HG03108 (cell line): Measurements from ENCODE around the gene SNRPA1.

Experiments used
- ATAC-seq: cut with Tn5 transposase; IDR thresholded peaks from one replicate; pipeline ENCODE4 v1.9.1; 2021; ENCODE audit warnings: moderate library complexity; ENCODE audit not compliant: unreplicated experiment

The SNRPA1 gene

GRCh38 chr15:101264911-101265641 is 30.0 kb downstream of the SNRPA1 start:
- ATAC-seq = no peak

DNA sequence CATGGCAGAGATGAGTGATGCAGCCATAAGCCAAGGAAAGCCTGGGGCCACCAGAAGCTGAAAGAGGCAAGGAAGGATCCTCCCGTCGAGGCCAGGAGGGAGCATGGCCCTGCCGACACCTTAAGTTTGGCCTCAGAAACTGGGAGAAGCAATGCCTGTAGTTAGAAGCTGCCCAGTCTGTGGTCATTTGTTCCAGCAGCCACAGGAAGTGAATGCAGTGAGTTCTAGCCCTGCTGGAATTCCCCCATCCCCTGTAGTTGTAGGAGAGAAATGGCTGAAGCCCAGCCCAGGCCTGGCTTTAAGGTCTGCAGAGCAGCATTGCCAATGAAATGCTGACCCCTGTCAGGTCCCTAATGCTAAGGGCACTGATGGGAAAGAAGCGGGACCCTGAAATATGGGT is 31.0 kb downstream of the SNRPA1 start:
- no peak for ATAC-seq

DNA sequence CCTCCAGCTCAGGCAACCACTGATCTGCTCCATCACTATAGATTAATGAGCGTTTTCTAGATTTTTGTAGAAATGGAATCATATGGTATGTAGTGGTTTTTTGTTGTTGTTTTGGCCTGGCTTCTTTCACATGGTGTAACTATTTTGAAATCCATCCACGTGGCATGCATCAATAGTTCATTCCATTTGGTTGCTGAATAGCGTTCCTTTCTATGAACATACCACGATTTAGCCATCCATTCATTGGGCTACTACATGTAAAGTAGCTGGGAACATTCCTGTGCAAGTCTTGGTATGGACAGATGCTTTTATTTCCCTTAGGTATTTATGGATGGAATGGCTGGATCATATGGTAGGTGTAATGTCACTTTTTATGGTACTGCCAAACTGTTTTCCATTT is 32.5 kb downstream of the SNRPA1 start:
- no peak for ATAC-seq

GRCh38 chr15:101258238-101259144 is 36.6 kb downstream of the SNRPA1 start:
- no peak for ATAC-seq

- ATAC-seq = no peak
Measured at GRCh38 chr15:101256757-101257156, 38.3 kb downstream of the SNRPA1 start.

GRCh38 chr15:101255615-101256241 is 39.3 kb downstream of the SNRPA1 start:
- no peak for ATAC-seq

DNA sequence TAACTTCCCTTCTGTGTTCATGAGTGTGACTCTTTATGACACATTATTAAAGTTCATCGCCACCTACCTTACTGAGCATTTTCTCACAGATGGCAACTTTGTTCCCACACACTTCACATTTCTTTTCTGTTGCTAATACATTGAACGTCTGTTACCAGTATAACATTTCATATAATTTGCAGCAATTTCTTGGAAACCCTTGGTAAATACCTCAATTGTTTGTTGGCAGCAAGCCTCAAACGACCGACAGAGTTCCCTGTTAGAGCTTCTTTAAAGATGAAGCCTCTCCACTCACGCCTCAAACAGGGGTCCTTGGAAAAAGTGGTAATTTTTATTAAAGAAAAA is 40.0 kb downstream of the SNRPA1 start:
- ATAC-seq = no peak

DNA sequence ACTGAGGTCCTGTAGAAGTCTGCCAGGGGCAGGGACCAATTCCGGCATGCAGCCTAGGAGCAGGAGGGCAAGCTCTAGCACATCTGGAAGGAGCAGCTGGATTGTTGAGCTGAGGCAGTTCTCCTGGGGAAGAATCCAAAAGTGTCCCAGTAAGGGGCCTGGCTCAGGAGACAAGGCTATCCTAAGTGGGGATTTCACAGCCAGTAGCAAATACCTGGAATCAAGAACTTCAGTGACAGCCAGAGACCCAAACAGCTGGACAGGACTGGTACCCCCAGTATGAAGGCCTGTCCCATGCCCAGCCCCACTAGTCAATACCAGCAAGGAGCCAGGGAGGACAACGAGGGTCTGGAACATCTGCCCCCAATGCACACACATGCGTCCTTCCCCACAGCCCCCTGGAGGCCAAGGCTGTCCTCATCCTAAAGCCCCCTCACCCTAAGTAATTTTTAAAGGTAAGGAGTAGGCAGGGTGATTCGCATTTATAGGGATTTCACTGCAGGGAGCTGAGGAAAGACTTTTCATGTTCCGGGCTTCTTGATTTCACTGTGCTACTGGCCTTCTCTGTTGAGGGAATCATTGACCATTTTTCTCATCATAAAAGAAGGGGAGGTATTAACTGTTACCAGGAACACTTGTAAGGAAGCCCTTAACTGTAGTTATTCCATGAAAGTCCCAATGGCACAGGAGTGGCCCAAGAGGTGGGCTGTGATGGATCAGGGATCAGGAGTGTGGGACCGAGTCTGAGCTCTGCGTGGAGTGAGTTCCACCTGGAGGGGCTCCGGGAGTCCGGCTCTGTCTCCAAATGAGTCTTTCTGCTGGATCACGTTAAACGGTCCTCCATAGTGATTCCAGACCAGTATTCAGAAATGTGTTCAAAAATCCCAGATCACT is 40.6 kb downstream of the SNRPA1 start:
- ATAC-seq = no peak

DNA sequence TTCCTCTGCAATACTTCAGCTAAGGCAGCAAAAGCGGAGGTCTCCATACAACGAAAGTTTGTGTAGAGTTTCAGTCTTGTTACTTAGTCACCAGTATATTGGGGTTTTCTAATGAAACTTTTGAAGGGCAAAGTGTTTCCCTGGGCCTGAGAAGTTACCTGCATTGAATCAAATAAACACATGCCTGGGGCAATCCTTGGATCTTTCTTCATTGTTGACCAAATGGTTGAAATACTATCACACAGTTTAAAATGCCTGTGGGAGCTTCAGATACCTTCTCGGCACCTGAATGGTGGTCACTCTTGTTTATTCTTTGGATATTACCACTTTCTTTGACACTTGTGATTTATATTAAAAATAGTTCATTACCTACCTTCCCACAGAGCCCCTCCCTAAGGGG is 42.2 kb downstream of the SNRPA1 start:
- peak; percentile 3 for ATAC-seq

DNA sequence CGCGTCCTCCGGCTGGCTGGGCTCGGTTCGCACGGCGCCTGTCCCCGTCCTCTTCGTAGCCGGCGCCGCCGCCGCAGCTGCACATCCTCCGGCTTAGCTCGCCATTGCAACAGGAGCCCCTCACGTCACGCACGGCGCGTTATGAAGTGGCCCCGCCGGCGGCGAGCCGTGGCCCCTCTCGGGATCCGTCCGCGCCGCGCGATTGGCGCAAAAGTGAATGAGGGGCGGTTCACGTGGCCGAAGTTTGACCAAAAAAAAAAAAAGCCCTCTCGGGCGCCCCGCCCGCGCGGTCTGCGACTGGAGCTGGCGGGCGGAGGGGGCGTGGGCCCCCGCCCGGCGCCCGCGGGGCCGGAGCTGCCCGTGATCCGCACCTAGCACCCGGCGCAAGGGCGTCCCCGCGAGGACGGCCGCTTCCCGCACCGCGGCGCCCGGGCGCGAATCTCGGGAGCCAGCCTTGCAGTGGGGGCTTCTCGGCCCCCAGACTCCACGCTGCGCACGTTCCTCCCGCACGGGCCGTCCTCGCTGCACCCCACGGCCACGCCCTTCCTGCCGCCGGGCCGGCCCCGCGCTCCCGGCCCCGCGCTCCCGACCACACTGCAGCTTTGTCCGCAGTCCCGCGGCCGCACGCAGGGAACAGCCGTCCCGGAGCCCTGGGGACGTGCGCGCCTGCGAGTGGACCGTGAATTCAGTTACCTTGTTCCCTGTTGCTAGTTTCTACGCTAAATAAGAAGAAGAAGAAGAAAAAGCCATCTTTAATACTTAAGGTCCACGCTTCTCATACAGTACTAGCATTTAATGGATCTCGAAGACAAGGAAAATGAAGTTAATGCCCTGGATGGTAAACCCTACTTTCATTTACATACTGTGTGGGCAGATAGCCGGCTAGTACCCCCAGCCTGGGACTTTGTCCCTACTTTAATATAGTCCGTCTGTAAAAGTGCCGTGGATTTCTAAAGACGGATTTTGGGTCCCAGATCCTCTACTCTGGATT is 42.9 kb downstream of the SNRPA1 start, which contains the start of gene CHSY1:
Gene CHSY1, minus strand, starts transcription at position 219 of the 991 bp plus-strand sequence. CDS start 592 bp downstream, outside the sequence.
- peak; percentile 69 for ATAC-seq

GRCh38 chr15:101250873-101251829 is 43.9 kb downstream of the SNRPA1 start:
- ATAC-seq = peak; percentile 20

DNA sequence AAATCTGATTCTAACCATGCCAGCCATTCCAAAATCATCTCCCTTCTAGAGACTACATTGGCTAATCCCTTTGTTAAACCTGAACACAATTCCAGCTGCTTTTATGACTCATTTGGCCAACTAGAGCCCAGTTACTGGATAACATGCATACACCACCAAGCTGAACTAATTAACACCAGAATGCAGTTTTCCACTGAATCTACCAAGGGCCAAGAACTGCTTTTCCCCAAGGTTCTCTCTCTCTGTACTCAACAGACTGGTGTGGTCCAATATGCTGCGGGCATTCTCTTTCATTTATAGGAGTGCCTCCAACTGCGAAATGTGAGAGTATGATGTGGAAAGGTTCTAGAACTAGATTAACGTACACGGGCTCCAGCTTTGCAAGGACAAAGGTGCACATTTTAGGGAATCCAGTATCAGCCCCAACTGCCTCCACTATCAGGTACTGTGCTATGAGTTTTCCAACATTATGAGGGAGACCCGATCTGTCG is 44.7 kb downstream of the SNRPA1 start:
- ATAC-seq = no peak

GRCh38 chr15:101248274-101248673 is 46.8 kb downstream of the SNRPA1 start:
- no peak for ATAC-seq

- ATAC-seq = no peak
Measured at GRCh38 chr15:101246824-101247745, 48.0 kb downstream of the SNRPA1 start.

- ATAC-seq = no peak
Measured at GRCh38 chr15:101246391-101246790, 48.7 kb downstream of the SNRPA1 start.

DNA sequence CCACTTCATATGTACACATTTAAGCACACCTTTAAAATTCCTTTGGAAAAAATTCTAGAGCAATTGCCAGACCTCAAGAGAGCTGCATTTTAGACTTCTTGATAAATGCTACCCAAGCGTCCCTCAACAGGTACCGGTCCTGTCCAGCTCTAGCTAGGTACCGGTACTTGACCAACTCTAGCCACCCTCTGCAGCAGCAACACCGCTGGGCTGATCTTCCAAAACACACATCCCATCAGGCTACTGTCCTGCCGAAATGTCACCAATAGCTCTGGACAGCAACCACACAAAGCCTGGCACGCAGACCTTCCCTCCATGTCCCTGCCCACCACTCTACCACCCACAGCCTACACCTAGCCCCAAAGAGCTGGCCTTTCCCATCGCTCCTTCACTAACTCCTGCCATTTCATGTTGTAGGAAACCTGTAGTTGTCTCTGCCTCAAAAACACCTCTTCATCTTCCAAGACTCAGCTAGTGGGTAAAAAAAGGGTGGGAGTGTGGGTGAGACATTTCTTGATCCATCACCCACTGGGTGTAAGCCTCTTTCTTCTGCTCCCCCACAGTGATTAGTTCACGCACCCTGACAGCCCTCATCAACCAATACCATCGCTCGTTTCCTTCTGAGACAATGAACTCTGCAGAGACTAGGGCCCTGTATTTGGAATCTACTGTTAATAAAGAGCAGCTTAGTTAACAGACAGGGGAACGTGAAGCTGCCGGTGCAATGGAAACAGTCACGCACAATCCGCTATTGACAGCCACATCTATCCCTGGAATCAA is 50.0 kb downstream of the SNRPA1 start:
- no peak for ATAC-seq
